COLO668 (cell line): Measurements from ENCODE around the gene IYD.

ENCODE experiments used
- DNase-seq: peaks from one replicate; lab custom pipeline; 2025; ENCODE audit not compliant: unreplicated experiment; lab: John Stamatoyannopoulos, UW

IYD gene, protein sequence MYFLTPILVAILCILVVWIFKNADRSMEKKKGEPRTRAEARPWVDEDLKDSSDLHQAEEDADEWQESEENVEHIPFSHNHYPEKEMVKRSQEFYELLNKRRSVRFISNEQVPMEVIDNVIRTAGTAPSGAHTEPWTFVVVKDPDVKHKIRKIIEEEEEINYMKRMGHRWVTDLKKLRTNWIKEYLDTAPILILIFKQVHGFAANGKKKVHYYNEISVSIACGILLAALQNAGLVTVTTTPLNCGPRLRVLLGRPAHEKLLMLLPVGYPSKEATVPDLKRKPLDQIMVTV

GRCh38 chr6:150368762-150369161 lies at the start of gene IYD:
Gene IYD, plus strand, starts transcription at chr6:150369012. Its CDS starts 20 bp downstream, at chr6:150369032.
- DNase-seq, result no peak

DNA sequence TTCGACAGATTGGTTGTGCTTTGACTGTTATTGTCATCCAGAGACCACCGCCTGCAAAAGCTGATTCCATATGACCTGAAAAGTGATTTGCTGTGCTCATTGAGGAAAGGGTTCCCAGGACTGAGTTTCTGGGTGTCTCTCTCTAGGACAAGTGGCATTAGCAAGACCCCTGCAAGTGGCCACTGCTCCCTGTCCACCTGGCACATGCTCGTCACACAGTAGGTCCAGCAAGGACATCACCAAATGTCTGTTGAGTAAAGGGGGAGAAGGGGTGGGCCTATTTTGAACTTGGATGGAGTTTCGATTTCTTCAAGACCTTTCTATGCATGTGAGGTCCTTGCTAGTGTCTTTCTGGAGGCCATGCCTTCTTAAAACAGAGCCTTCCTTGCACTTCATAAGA lies 48.9 kb upstream of the IYD start:
- no peak for DNase-seq

DNA sequence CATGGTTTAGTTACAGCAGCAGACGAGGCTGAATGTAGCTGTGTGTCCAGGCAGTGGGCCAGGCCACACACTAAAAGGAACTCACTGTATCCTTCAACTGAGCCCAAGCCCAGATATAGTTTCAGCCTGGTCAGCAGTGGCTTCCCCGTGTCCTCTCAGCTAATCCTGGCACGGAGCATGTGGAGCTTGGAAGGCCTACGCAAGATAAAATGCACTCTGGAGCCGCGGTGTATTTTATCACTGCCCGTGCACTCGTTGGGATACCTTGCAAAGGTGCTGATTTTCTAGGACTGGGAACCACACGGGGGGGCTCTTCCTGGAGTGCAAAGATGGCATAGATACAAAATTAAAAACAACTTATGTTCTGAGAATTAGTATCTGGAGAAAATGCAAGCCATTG lies 48.4 kb upstream of the IYD start:
- DNase-seq, result no peak

- no peak for DNase-seq
Measured at GRCh38 chr6:150322466-150322871, 46.3 kb upstream of the IYD start.

GRCh38 chr6:150323205-150323604 lies 45.6 kb upstream of the IYD start:
- DNase-seq, result no peak

GRCh38 chr6:150324044-150324443 lies 44.8 kb upstream of the IYD start:
- DNase-seq, result no peak

GRCh38 chr6:150325066-150325772 lies 43.6 kb upstream of the IYD start:
- DNase-seq, result no peak

- DNase-seq, result no peak
Measured at GRCh38 chr6:150327117-150327774, 41.6 kb upstream of the IYD start.

DNA sequence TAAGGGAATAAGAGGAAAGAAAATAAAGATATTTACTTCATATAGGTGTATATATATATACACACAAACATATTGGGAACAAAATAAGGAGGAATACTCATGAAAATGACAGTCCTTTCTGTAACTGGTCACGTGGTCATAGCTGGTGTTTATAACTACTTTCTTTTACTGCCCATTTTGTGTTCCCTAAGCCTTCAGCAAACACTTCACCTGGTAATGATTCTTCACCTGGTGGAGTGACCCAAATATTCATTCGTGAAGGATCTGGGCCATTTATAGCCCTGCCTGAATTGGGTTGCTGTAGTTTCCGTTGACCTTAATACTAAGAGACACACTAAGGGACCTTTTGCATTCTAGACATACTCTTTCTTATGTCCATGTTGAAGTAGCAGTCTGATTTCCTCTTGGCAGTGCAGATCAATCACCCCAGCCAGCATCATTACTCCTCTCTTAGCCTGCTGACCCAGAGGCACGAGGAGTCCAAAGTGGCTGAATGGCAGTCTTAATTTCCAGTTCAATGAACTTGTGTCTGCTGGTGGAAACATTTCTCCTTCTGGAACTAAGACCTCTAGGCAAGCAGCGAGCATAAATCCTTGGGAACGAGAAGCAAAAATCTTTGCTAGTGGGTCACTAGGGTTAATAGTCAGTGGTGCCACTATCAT lies 39.9 kb upstream of the IYD start:
- DNase-seq, result no peak

GRCh38 chr6:150331344-150331743 lies 37.5 kb upstream of the IYD start:
- no peak for DNase-seq

GRCh38 chr6:150332939-150333584 lies 35.8 kb upstream of the IYD start:
- DNase-seq, result no peak

DNA sequence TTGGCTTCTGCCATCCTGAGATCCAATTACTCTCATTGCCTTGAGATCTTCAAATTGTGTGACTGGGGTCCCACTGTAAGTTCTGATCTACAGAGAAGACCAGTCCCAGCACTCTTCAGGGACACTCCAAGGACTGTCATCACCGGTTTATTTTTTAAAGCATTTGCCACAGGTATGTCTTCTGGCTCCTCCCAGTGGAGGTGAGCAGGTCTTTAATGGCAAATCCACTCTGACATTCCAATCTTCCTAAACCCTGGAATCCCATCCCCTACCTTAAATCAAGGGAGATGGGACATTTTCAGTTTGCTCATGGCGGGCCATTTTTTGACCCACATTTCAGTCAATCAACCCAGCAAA lies 35.2 kb upstream of the IYD start:
- DNase-seq, result no peak

DNA sequence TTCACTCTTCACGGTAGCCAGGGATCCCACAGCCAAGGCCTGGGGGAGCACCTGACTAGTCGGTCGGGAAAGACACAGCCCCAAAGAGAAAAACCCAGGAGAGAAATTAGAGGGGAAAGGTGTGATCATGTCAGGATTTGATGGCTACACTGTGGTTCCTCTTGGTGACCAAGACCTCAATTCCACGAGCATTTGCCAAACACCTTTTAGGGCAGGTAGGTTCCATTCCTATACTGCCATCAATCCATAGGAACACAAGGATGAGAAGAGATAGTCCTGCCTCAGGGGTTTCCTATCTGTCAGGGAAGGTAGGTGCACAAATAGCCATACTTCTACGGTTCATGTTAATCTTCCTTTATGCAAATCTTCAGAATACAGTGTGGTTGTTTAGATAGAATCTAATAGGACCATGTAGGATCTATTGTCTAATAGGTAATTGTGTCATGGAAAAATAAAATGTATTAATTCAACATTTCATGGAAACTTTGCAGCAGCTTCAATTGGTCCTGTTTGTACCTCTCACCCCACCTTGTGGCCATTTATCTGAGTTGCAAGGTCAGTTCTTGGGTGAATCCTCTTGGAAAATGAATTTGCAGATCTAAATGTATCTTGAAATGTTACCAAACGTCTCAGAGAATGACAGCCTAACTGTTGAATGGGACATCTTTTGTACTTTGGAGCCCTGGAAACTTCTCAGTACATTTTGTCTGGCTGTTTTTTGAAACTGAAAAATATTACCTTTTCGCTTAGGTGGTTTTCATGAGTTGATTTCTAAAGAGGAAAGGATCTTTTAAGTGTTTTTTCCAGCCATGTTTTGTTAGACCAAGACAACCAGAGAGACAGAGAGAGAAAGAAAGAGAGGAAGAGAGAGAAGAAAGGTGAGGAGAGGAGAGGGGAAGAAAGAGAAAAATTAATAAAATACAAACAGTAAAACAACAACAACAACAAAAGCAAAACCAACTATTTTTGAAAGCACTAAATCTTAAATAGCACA lies 33.7 kb upstream of the IYD start:
- DNase-seq, result peak; percentile 16

DNA sequence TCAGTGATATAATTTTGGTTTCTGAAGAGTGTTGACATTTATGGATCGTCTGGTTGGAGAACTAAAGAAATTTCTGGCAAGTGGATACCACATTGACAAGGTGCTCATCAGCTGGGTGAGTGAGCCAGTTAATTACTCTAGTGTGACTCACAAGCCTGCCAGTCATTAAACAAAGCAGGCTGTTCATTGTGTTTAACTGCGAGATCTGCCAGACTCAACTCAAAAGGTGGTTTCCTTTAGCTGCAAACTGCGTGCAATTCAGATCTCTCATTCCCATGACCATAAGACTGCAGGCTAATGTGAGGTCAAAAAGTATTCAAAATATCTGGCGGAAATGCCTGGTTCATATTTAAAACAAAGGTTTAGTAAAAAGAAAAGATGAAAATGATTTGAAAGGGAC lies 32.5 kb upstream of the IYD start:
- DNase-seq, result peak; percentile 18

GRCh38 chr6:150336708-150337107 lies 32.1 kb upstream of the IYD start:
- no peak for DNase-seq

DNA sequence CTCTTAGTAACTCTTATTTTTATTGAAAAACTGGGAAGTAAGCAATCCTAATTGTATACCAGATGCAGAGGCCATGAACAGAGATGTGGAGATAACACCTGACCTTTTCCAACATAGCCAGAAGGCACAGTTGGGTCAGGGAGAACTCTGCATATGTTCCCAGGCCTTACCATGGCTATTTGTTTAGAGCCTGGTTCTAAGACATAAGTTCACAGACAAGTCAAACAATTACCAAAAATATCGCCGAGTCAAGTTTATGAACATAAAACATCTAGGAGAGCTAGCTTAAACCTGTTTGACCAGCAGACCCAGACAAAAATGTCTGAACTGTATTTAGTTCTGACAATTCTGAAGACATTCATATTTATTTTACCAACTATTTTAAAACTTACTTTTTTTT lies 26.7 kb upstream of the IYD start:
- no peak for DNase-seq

GRCh38 chr6:150343434-150343833 lies 25.4 kb upstream of the IYD start:
- no peak for DNase-seq

DNA sequence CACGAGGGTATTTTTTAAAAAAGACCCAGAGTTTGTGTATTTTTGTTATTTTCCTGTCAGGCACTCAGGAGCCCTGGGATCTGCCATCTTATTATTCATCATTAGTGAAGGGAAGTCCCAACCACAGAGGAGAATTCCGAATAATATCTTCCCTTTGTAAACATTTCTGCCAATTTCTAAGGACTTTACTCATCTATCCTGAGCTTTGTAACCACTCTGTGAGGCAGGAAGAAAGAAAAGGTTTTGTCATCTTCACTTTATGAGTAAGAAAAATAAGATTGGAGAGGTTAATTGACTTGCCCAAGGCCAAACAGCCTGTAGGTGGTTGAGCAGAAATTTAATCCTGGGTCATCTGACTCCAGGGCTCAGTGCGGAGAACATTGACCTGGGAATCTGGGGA lies 23.0 kb upstream of the IYD start:
- no peak for DNase-seq

GRCh38 chr6:150346346-150346745 lies 22.5 kb upstream of the IYD start:
- DNase-seq, result no peak

- no peak for DNase-seq
Measured at GRCh38 chr6:150347845-150348244, 21.0 kb upstream of the IYD start.
